Hematopoietic multipotent progenitor cell treated with erythropoietin and hydrocortisone succinate and interleukin-3 and kit ligand, for 4 days (in vitro differentiated cells): ENCODE measurements around the gene APBB2.

Experiments used
- DNase-seq: peaks from one replicate; pipeline ENCODE4 v3.0.0-alpha.2; 2015

The APBB2 gene

DNA sequence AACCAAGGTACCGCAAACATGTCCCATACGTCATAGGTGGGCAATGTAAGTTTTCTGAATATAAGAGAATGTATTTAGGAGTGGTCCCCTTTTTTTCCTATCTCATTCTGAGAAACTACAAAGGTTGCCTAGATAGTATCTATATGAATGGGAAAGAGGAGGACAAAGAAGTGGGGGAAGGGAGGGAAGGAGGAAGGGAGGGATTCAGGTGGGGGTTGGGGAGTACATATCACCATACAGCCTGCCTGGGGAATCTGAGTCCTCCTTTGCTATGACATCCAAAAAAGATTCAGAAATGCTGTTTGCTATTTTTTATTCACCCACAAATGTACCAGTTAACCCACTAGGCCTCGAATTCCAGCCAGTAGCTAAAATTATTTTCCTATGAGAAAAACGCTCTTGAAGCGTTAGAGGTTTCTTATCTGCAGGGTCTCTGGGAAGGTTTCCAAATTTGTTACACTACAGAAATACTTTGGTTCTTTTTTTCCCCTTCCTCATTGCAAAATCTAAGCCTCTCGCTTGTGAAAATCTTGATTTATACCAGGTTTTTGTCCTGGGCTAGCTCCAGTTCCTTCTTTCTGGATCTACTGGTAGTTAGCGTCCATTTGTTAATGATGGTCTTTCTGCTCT, 251.7 kb downstream of the APBB2 start:
- DNase-seq, result peak; percentile 2

DNA sequence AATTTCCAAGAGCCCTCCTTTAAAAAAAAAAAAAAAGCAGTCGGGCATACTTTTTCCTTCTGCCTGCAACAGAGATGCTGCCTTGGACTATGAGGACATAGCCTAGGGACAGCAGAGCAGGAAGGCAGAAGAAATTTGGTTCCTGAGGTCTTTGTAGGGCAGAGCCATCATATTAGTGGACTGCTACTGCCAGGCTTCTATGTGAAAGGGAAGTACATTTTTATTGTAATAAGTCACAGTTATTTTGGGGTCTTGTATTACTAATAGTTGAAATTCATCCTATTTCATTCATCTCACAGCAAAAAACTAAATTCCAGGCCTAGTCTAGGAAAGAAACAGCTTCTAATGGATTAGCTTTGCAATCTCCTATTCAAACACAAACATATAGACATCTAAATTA, 253.4 kb downstream of the APBB2 start:
- no peak for DNase-seq

DNA sequence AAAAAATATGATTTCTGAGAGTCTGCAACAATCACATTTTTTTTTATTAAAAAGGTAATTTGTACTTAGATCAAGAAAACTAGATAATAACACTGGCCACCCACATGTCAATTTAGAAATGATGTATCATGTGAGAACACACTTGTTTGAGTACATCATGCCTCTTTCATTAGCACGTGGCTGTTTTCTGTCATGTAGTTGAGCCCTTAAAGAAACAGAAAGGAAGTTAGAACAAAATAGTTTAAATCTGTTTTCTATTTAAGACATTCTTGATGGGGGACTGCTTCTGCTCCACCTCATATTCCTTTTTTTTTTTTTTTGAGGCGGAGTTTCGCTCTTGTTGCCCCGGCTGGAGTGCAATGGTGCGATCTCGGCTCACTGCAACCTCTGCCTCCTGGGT, 257.1 kb downstream of the APBB2 start:
- DNase-seq, result no peak

DNA sequence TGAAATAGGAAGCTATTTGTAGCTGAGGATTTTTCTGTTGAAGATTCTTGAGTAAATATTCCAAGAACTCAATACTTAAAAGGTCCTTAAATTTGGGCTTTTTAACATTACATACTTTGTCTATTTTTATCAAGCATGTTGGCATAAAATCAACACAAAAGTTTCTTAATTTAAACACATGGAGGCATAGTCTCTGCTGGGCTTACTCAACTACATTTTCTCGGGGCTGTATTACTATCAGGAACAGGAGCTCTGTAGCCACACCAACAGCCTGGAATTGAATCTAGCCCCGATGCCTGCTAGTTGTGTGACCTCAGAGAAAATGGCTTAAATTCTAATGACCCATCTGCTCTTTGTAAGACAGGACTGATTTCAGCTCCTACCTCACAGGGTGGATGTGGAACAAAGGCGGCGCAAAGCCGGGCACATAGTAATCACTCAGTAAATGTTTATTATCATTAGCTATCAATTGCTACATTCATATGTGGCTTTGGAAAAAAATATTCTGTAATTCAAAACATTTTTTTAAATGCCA, 257.6 kb downstream of the APBB2 start:
- no peak for DNase-seq

DNA sequence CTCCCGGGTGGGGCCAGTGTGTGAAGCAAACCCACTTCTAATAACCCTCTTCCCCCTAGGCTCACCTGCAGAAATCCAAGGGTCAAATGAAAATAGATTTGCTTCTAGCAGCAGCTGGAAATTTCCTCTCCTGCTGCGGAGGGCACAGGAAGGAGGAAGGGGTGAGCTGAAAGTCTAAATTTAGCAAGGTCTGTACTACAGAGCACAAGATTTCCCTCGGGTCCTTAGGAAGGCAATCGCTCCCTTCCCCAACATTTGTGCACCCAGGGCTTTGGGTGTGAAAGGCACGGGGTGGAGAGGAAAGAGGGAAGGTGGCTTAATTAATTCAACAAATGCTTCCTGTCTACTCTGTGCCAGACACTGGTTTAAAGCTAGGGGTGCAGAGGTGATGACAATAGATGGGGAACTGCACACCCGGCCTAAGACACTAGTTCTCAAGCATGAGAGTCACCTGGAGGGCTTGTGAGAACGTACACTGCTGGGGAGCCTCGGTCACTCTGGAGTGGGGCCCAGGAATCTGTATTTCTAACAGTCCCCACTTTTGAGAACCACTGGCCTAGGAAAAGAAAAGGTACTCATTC, 260.2 kb downstream of the APBB2 start:
- DNase-seq, result no peak

DNA sequence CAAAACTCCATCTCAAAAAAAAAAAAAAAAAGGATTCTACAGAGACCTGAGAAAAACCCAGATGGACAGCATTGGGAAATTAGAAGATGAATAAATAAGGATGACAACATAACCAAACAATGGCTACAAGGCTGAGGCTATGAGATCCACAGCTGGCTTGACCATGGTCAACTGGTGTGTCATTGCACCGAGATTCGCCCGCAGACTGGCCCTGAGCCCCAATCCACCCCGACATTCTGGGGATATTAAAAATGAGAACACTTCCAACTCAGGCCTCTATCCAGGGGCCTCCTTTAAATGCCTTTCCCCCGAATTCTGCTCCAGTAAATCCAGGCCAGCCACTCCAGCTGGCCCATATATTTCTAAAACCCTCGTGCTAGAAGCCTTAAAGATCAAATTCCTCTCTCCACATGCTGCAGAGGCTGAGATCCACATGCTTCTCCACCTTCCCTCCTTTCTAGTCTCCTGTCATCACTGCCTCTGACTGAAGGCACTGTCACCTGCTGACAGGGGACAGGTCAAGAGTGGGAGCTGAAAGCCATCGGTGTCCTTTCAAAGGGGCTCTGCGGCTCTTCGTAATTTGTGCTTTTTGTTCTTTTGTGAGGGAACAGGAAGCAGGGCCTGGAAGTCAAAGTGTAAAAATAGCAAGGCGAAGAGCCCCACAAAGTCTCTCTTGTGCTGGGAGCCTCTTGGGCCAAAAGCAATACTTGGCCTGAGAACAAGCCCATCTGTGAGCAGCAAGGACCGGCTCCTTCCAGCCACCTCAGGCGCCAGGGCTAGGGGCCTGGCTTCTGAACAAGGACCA, 260.9 kb downstream of the APBB2 start:
- no peak for DNase-seq

DNA sequence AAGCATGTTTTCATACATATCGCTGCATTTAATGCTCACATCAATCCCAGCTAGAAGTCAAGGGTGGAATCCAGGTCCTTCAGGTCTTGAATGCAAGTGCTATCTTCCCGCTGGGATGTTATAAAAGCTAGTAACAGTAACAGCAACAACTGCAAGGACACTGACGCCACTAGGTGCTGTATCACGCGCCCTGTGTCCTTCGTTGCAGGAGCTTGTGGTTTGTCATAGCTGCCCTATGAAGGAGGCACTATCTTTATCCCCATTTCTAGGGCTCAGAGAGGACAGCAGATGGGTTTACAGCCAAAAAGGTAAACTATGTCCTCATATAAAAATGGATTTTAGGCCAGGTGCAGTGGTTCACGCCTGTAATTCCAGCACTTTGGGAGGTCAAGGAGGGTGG, 261.7 kb downstream of the APBB2 start:
- no peak for DNase-seq

DNA sequence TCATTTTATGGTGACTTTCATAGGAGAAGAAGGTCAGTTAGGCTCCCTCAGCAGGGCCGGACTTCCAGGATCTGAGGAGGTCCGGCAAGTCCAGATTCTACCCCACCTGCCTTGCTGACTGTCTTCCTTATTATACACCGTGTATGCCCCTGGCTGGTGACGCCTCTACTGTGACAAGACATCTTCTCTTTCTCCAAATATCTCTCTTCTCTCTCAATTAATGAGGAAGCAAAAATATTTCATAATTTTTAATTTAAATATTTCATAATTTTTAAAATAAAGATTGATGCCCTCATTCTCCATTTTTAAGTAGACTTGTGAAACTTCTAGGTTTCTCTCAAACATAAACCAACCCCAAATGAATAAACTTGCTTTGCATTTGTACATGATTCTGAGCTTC, 262.1 kb downstream of the APBB2 start:
- DNase-seq, result no peak

DNA sequence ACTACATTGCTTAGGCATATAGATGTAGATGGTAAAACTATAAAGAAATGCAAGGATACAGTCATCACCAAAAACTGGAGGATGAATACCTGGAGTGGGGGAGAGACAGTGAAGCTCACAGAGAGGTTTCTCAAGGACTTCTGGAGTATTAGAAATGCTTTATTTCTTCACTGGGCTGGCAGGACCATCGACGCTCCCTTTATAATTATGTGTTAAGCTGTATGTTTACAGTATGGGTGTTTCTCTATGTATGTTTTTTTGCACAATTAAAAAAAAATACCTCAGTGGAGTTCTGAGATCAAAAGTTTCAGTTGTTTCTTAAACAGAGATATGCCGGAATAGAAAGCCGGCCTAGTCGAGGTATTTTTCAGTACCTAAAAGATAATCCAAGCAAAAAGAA, 263.3 kb downstream of the APBB2 start:
- no peak for DNase-seq

DNA sequence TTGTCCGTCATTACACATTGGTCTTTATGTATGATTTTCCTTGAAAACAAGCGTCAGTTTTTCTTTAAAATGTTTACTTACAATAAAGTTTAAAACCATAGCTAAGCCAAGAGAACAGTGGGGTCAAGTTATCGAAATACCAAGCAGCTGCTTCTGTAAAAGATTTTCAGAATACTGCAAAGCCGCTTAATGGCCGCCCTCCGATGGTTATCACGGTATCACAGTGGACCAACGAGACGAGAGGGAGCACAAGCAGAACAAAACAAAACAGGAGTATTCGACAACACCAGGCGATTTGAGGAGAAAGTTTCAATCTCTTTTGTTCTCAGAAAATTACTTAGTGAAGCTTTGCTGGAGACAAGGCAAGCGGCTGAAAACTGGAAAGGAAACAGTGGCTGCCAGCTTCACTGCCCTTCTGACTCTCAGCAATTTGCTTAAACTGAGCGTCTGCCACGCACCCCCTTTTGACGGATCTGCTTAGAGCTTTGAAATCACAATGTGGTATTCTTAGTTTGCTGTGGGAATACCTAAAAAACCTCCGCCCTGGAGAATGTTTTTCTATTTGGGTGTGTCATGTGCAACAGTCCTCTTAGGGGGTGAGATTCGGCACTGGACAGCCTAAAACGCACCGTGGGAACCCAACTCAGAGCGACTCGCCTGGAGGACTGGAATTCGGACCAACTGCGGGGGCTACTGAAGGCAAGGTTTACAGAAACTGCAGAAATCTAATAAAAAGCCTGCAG, 264.8 kb downstream of the APBB2 start:
- DNase-seq, result no peak

DNA sequence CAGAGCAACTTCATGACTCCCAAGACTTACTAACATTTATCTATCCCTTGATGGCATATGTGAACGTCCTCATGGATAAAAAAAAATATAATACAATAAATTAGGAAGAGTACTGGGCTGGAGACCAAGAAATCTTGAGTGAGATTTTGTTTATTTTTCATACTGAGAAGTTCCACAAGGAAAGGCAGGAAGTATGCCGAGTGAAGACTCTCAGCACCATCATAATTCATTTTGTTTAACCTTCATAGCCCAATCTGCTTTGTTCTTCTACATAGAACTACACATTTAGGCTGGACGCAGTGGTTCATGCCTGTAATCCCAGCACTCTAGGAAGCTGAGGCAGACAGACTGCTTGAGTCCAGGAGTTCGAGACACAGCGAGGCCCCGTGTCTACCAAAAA, 266.3 kb downstream of the APBB2 start:
- DNase-seq, result no peak

DNA sequence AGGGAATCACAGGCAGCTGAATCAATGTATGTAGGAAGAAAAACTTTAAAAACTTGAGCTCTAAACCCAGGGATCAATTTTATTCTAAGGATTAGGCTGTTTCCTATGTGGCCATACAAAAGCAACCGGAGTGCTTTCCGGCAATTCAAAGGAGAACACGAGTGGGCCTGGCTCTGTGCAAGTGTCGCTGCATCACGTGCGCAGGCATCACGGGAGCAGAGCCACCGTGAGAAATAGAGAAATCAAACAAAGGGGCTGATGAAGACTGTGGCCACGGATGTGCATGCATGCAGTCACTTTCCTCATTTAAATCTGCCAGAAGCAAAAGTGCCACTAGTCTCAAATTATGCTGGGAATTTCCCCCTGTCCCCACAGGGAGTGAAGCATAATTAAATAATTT, 267.7 kb downstream of the APBB2 start:
- no peak for DNase-seq

DNA sequence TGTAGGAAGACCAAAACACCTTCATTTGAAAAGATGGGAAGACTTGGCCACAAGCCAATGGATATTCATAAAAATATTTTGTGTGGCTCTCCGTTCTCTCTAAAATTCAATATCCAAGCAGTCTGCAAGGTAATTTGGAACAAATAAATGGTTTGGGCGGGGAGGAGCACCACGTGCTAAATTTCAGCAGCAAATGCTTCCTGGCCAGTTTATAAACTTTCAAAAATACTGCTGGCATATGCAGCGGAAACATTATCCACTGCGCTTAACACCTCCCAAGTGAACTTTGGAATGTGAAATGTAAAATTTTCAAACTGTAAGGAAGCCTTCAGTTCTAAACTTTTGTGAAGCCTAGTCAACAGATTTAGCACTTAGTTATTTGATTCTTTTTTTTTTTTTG, 273.6 kb downstream of the APBB2 start:
- DNase-seq, result no peak

DNA sequence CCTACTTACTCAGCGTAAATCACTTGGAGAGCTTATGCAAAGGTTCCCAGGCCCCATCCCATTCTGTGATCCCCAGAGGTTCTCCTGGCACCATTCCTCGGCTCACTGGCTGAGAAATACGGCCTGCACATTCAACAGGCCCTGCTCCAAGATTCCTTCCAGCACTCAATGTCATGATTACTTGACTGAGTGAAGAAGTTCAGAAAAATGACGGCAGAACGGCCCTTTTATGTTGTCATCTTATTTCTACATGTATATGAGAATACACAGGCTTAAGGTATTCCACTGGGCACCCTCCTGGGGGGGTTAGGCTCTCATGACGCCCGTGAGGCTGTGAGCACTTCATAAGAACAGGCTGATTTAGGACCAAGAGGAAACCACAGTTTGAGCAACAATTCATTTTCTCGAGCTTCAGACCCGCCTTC, 274.0 kb downstream of the APBB2 start:
- no peak for DNase-seq

DNA sequence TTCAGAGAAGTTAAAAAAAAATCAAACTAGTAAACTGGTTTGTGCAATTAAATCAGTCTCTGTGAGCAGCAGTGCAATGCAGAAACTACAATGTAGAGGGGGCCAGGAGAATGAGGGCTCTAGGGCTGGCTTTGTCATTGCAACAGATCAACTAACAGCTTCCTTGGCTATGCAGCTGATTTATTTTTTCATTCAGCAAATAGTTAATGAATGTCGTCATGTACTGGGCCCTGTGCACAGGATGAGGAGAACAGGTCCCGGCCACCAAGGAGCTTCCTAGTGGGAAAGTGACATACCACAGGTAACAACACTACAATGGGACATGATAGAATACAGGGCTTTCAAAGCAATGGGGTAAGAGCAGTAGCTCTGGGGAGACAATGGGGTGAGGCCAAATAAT, 274.5 kb downstream of the APBB2 start:
- no peak for DNase-seq

DNA sequence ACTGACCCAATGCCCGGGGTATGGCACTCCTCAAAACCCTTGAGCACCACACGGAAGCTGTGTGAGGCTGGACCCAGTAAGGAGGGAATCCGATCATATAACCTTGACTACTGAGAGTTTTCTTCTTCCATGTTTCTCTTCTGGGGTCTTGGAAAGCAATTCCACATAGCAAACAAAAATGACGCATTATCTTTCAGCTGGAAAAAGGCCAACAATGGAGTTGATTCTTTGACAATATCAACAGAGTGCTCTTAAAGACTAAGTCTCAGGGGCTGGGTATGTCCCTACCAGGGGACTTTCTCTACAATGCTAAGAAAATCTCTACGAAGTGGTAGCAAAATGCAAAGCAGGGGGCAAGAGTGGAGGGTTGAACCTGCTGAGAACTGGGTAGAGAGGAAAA, 276.0 kb downstream of the APBB2 start:
- no peak for DNase-seq

DNA sequence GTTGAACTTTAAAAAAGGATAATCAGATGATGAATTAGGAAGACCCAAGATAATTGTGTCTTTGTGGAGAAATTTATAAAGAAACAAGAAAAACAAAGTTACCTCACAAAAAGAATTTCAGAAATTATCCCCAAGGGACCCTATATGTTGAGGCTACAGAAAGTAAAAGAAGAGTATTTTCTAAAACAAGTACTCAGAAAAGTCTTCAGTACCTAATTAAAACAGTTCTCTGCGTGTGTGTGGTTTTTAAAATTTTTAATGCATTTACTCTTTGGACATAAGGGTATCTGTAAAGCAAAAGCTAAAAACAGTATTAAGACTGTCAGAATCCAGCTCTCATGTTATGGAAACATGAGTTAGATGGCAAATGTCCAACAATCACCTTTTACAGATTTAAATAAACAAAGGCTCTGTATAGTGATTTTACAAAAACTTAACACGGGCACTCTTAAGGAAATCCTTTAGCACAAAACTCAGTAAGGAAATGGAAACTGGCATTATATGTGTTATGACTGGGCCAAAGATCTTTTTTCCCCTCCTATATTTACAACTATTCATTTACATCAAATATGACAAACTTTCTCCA, 277.1 kb downstream of the APBB2 start:
- no peak for DNase-seq

DNA sequence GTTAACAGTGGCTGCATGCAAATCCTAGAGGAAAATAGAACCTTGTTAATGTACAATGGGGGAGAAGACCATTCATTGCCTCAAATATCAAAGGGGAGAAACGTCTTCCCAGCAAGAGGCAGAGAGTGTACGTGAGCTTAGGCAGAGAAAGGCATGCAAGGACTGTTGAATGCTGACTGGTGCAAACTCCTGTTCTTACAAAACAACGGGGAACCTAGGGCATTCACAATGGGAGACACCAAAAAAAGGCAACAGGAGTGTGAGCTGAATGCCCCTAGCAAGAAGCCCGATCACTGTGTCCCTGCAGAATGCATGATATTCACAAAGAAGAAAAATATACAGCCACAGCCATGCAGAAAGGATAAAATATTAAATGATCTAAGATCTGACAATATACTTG, 279.7 kb downstream of the APBB2 start:
- no peak for DNase-seq

DNA sequence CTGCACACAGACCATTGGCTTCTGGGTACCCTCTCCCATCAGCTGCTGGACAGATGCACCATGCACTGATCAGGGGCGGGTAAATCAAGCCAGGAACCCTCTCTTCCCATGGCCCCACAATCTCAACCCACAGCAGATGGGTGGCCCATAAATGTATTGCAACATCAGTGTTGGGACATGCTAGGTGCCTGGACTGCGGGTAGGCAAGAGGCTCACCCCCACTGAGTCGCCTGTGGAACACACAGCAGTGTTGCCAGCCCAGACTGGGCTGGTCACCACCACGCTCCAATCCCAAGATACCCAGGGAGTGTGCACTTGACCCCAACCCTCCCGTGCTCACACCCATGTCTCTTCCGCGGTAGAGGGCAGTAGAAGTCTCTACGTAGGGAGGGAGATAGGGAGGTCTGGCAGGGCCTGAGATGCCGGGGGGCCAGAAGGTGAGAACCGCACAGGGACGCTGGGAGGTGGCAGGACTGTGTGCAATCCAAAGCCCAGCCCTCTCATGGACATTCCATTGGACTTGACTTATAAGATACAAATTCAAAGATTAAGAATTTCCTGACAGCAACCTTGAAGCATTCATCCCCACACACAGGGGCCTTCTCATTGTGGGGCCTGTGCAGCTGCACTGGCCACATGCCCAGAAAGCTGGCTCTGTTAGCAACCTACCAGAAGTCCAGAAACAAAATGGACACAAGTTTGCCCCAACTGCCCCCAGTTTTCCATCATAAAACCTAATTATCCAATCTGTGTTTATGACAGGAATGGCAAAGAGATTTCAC, 280.9 kb downstream of the APBB2 start:
- DNase-seq, result no peak

DNA sequence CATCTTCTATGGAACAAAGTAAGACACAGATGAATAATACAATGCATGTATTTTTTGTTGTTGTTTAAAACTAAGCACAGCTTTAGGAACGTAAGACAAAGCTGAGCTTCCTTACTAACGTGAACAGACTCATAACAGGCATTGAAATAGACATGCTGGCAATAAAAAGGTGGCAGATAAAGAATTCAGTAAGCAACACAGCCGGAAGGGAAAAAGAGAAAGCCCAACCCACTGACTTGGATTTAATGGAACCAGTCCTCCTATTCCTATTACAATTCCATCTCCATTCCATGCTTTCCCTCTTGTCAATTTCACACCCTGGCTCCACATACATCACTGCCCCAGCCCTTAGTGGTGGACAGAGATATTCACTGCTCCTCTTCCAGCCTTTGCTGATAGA, 282.5 kb downstream of the APBB2 start:
- DNase-seq, result no peak

DNA sequence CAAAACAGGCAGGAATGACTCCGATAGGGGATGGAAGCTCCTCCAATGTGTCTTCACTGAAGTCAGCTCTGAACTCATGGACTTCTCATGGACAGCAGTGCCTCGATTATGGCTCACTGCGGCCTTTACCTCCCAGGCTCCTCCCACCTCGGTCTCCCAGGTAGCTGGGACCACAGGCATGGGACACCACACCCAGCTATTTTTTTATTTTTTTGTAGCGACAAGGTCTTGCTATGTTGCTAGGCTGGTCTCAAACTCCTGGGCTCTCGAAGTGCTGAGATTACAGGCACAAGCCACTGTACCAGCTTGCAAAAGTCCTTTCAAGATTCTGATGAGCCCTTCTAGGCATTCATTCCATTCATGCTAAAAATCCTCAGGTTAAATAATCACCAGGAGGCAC, 283.1 kb downstream of the APBB2 start:
- DNase-seq, result no peak

DNA sequence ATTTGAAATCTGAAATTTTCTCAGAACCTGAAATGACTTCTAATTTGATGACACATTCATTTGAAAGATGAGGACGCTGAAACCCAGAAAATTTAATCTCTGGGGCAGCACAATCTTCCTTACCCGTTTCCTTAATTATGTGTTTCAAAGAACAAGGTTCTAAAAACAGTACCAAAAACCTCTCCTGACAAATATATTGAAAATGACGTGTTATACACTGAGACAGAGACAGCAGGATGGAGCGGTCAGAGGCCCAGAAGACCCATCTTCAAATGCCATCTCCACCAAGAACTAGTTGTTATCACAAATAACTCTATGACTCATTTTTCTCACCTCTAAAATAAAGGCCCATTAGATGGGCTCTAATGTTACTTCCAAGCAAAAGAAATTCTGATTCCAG, 287.3 kb downstream of the APBB2 start:
- DNase-seq, result no peak
